Measurements from ENCODE around the gene EXO1.

GRCh38 chr1:241827264-241827663, 20.7 kb upstream of the EXO1 start:
- TF ChIP-seq PRDM1 (tag by site-specific recombination; IDR thresholded peaks at IDR 0.05) (no peak), ZXDB (tag by site-specific recombination; IDR thresholded peaks at IDR 0.05) (no peak), GLIS2 (tag by site-specific recombination; IDR thresholded peaks at IDR 0.05) (no peak)

Measured in HEK293 (cell line).